K562 (cell line): Measurements from ENCODE around the gene SLC26A2. TPM values are rescaled to one million over a fixed set of nuclear protein-coding genes. Genes with fewer than 3 reads are reported as not detected.

Source experiments
- ELF1 ChIP-seq: fragments of 200-800 bp; sonication (Bioruptor generic); IDR thresholded peaks from 2 replicates; pipeline ENCODE4 v1.6.1; 2016; ENCODE audit warnings: missing genetic modification characterization, missing compliant biosample characterization
- FOXJ2 ChIP-seq: fragments of 200-800 bp; sonication (Bioruptor generic); IDR thresholded peaks from 2 replicates; pipeline ENCODE4 v1.6.1; 2016; ENCODE audit warnings: missing genetic modification characterization, missing compliant biosample characterization
- JUN ChIP-seq, 2 experiments: sonication (generic) in 1 of 2; formaldehyde crosslinking in 1 of 2; IDR thresholded peaks; 2 replicates each; pipeline versions ENCODE4 v1.6.1 to v1.8.0; 2012 to 2022; ENCODE audit warnings: borderline replicate concordance in 2 of 2, mild to moderate bottlenecking in 2 of 2, improper control_type of control experiment in 1 of 2, low read depth in 1 of 2, low read length in 1 of 2, missing genetic modification reagents in 1 of 2
- MAFF ChIP-seq: IDR thresholded peaks from 2 replicates; pipeline ENCODE4 v1.6.1; 2012; ENCODE audit warnings: low read length, improper control_type of control experiment
- MBD1 ChIP-seq: fragments of 250-450 bp; sonication (Bioruptor Pico); IDR thresholded peaks from 2 replicates; pipeline ENCODE4 v1.8.0; 2022; ENCODE audit warnings: inconsistent platforms
- MEF2D ChIP-seq: conservative IDR thresholded peaks from 2 replicates; pipeline ENCODE4 v1.6.1; 2016; ENCODE audit warnings: low read depth, missing genetic modification characterization, missing compliant biosample characterization
- PHB2 ChIP-seq: fragments of 450-650 bp; IDR thresholded peaks from 2 replicates; pipeline ENCODE4 v1.6.1; 2017; ENCODE audit warnings: low read depth
- SAFB ChIP-seq: fragments of 200-400 bp; formaldehyde crosslinking; IDR thresholded peaks from 2 replicates; pipeline ENCODE4 v1.6.1; 2017; ENCODE audit warnings: low read depth, low read length, borderline replicate concordance
- TCF3 ChIP-seq: sonication (generic); formaldehyde crosslinking; IDR thresholded peaks from 2 replicates; pipeline ENCODE4 v1.4.0; 2020; ENCODE audit warnings: mild to moderate bottlenecking, missing genetic modification reagents
- XRCC3 ChIP-seq: fragments of 450-650 bp; IDR thresholded peaks from 2 replicates; pipeline ENCODE4 v1.6.1; 2017; ENCODE audit warnings: mild to moderate bottlenecking, moderate library complexity
- ZNF316 ChIP-seq: fragments of 450-650 bp; IDR thresholded peaks from 2 replicates; pipeline ENCODE4 v1.6.1; 2016
- polyA plus RNA-seq, 8 experiments: library from polyadenylated mRNA; depleted of rRNA in 4 of 8; stranded (reverse) in 5 of 8; unstranded in 3 of 8; fragments of >200 nt; fragmentation: Nextera tagmentation in 2 of 8; fragmentation: Illumina TruSeq in 1 of 8; extraction: Ambion mirVana in 2 of 8; extraction: Trizol in 1 of 8; gene quantifications; 2 replicates each; pipeline versions ENCODE4 v1.2.1 to v1.2.3, GENCODE V29; 2011 to 2014; ENCODE audit warnings: inconsistent platforms in 1 of 8, missing spikeins in 1 of 8
- total RNA-seq, 7 experiments: library from RNA; depleted of rRNA in 6 of 7; stranded (reverse); fragments of >200 nt in 6 of 7; fragmentation: Illumina TruSeq in 2 of 7; extraction: Trizol in 2 of 7; gene quantifications; 2 replicates each; pipeline versions ENCODE4 v1.2.1 to v1.2.3, GENCODE V29; 2011 to 2021; ENCODE audit warnings: low replicate concordance in 1 of 7
- TF ChIP-seq, protein P1 (sequence below): fragments of 450-650 bp; IDR thresholded peaks from 2 replicates; pipeline ENCODE4 v1.6.1; 2016; ENCODE audit warnings: low read depth, mild to moderate bottlenecking, moderate library complexity

SLC26A2 gene
- total and polyA plus RNA-seq, 9 of the 15 experiments (the other 6 are each of a cell fraction or from before 2014, with no cell fraction given), result 1.1 to 6.3 (median 3.6) TPM

- peak; percentile 50 for TF ChIP-seq MAFF
- no peak for TF ChIP-seq JUN (IDR thresholded peaks at IDR 0.05; ENCODE audit: borderline replicate concordance, low read depth, low read length)
- TF ChIP-seq JUN (CRISPR knock-in tag; IDR thresholded peaks at IDR 0.05; ENCODE audit: borderline replicate concordance), result no peak
- no peak for TF ChIP-seq FOXJ2
- TF ChIP-seq XRCC3, result no peak
- no peak for TF ChIP-seq TCF3 (CRISPR knock-in tag)
- no peak for TF ChIP-seq MBD1
- TF ChIP-seq ZNF316, result peak; percentile 77
- no peak for TF ChIP-seq MEF2D (tag)
- TF ChIP-seq SAFB, result no peak
- TF ChIP-seq PHB2, result no peak
- TF ChIP-seq, protein P1, sequence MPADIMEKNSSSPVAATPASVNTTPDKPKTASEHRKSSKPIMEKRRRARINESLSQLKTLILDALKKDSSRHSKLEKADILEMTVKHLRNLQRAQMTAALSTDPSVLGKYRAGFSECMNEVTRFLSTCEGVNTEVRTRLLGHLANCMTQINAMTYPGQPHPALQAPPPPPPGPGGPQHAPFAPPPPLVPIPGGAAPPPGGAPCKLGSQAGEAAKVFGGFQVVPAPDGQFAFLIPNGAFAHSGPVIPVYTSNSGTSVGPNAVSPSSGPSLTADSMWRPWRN, result no peak
- no peak for TF ChIP-seq ELF1 (tag)
Measured at GRCh38 chr5:150007050-150007449, 46.5 kb downstream of the SLC26A2 start (continued).
